ENCODE results near the gene MCTP1.

The MCTP1 gene

GRCh38 chr5:94778299-94778698, 506.6 kb downstream of the MCTP1 start:
- no peak for TF ChIP-seq ZFX (IDR thresholded peaks at IDR 0.05; ENCODE audit: borderline replicate concordance)
- TF ChIP-seq CTCF (IDR thresholded peaks at IDR 0.05), result no peak

GRCh38 chr5:94777056-94777880, 507.6 kb downstream of the MCTP1 start:
- H3K27ac ChIP-seq, result no peak overlapping the region

More at GRCh38 chr5:94778299-94778698, 506.6 kb downstream of the MCTP1 start:
- H3K27ac ChIP-seq, result no peak overlapping the region

GRCh38 chr5:94776167-94776566, 508.7 kb downstream of the MCTP1 start:
- TF ChIP-seq ZFX (IDR thresholded peaks at IDR 0.05; ENCODE audit: borderline replicate concordance), result no peak
- TF ChIP-seq CTCF (IDR thresholded peaks at IDR 0.05), result no peak
- no peak overlapping the region for H3K27ac ChIP-seq

More at GRCh38 chr5:94777056-94777880, 507.6 kb downstream of the MCTP1 start:
- TF ChIP-seq ZFX (IDR thresholded peaks at IDR 0.05; ENCODE audit: borderline replicate concordance) (no peak), CTCF (IDR thresholded peaks at IDR 0.05) (no peak)

GRCh38 chr5:94775088-94775487, 509.8 kb downstream of the MCTP1 start:
- TF ChIP-seq ZFX (IDR thresholded peaks at IDR 0.05; ENCODE audit: borderline replicate concordance) (no peak), CTCF (IDR thresholded peaks at IDR 0.05) (no peak)
- no peak overlapping the region for H3K27ac ChIP-seq

GRCh38 chr5:94771742-94772141, 513.2 kb downstream of the MCTP1 start:
- no peak overlapping the region for H3K27ac ChIP-seq
- no peak for TF ChIP-seq ZFX (IDR thresholded peaks at IDR 0.05; ENCODE audit: borderline replicate concordance)
- TF ChIP-seq CTCF (IDR thresholded peaks at IDR 0.05), result no peak

- no peak overlapping the region for H3K27ac ChIP-seq
- no peak for TF ChIP-seq ZFX (IDR thresholded peaks at IDR 0.05; ENCODE audit: borderline replicate concordance)
- TF ChIP-seq CTCF (IDR thresholded peaks at IDR 0.05), result no peak
These were observed 514.9 kb downstream of the MCTP1 start for GRCh38 chr5:94769996-94770395.

GRCh38 chr5:94761786-94762185, 523.1 kb downstream of the MCTP1 start:
- no peak overlapping the region for H3K27ac ChIP-seq
- TF ChIP-seq ZFX (IDR thresholded peaks at IDR 0.05; ENCODE audit: borderline replicate concordance), result no peak
- no peak for TF ChIP-seq CTCF (IDR thresholded peaks at IDR 0.05)
